Lung microvascular endothelial cell (primary cell): ENCODE data around the gene SRRM5. TPM values are rescaled to one million over a fixed set of nuclear protein-coding genes. Genes with fewer than 3 reads are reported as not detected.
"Not testable (repeated sequence)": the region's sequence is repeated elsewhere in the genome, so short reads cannot be mapped to it uniquely, and the experiment has no call there.

Experiments used
- DNase-seq, 2 donors: peaks; one replicate each; pipeline versions ENCODE4 v3.0.0 to v3.0.0-alpha.2; 2010; ENCODE audit warnings: low read depth in 2 of 2
- total RNA-seq: library from RNA; depleted of rRNA; stranded (reverse); fragments of >200 nt; gene quantifications from 2 replicates; pipeline ENCODE4 v1.2.1, GENCODE V29; 2014

SRRM5 gene
- total RNA-seq, 1 donor from 2014 or later = not detected

- no peak for DNase-seq
Observed at GRCh38 chr19:43612374-43612773, 486 bp downstream of the SRRM5 start.

GRCh38 chr19:43616306-43616705, 4.4 kb downstream of the SRRM5 start:
- no peak for DNase-seq

GRCh38 chr19:43616954-43617353, 5.1 kb downstream of the SRRM5 start:
- DNase-seq = no peak

DNA sequence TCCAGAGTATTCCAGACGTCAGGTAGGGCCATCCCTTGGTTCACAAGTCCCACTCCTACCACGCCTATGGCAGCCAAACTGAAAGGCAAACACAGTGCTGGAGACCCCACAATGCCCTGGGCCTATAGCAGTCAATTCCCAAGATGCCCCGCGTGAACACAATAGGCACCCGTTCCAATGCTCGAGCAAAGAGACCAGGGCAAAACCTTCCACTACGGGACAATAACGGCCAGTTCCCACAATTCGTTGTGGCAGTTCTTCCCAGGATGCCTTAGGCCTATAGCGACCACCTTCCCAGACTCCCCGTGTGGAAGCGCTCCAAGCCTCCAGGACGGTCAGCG, 7.0 kb downstream of the SRRM5 start:
- DNase-seq = peak; percentile 50 to 65

GRCh38 chr19:43619262-43620060, 7.6 kb downstream of the SRRM5 start, which contains the start of gene ZNF428:
ZNF428 (minus strand) TSS chr19:43619629; CDS start chr19:43614304, 5,325 bp downstream.
- peak; percentile 95 for DNase-seq

- no peak for DNase-seq
Observed at GRCh38 chr19:43620061-43621001, 8.4 kb downstream of the SRRM5 start.

- no peak for DNase-seq
Observed at GRCh38 chr19:43622070-43622469, 10.2 kb downstream of the SRRM5 start.

DNA sequence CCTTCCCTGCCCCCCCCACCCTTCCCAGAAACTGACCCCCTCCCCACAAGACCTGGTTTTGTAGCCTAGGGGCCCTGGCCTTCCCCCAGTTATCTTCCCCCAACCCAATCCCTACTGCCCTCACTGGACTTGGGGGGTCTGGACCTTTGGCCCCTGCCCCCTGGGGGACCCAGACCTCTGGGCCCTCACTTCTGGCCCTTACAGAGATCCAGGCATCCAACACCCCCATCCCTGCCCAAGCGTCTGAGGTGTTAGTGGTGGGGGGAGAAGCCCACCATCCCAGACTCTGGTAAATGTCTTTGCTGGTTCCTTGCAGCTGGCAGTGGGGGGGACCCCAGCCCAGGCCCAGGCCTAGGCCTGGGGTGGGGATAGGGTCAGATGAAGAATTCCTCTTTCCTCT, 11.1 kb downstream of the SRRM5 start:
- DNase-seq = no peak

DNA sequence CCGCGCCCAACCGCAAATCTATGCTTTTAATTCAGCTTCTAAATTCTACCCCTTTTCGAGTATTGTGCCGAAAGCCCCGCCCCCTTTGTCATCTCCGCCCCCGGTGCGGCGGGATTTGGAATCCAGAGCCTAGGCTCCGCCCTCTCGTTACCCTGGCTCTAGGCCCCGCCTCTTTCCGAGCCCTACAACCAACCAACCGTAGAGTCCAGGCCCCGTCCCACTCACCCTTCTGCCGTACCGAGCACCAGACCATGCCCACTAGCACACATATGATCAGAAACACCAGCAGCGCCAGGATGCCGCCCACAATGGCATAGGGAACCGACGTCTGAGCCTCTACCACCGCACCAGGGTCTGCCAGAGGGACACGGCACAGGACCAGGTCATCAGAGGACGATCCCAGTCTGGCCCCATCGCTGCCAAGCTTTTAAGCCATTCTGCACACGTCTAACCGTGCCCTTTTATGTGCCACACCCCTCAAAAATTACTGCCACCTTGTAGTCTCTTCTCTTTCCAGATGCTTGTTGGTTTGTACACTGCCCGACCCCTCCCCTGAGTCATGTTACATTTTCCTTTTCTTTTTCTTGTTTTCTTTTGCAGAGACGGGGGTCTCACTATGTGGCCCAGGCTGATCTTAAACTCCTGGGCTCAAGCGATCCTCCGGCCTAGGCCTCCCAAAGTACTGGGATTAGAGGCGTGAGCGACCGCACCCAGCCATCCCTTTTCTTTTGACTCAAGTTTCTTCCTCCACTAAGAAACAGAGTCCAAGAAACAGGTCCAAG, 12.2 kb downstream of the SRRM5 start:
- no peak for DNase-seq

DNA sequence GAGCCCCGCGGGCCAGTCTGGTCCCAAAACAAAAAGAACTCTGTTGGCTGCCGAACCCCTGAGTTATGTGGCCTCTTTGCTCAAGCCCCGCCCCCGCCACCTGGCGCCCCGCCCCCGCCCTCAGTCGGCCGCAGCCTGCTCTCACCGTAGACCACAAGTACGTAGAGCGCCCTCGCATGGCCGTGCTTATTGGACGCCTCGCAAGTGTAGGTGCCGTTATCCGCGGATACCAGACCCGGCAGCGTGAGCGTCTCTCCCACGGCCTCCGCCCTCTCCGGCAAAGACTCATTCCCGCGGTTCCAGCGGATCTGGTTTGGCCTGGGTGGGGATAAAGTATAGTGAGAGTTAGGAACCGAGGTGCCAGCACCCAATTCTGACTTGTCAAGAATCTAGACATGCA, 13.0 kb downstream of the SRRM5 start:
- DNase-seq = peak in 1 of 2 donors; percentile 27

DNA sequence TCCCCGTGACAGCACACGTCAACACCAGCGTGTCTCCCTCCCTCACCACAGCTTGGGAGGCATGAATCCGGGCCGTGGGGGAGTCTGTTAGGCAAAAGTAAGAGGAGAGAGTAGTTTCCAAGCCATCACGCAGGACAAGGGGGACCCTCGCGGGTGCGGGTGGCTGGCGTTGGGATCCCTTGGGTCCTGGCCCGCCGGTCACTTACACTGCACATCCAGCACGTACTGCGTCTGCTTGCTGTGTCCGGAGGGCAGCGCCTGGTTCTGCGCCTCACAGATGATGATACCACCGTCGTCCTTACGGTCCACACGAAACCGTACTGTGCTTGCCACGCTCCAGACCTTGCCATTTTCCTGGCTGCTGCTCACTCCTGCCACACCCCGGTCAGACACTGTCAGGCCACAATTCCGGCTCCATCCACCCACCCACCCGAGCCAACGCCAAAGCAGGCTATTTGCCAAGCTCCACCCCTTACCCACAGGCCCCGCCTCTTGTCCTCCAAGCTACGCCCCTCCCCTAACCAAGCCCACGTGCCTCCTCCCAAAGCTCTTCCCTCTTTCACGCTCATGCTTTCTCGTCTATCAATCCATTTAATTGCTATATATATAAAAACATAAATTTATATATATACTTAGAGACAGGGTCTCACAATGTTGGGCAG, 14.2 kb downstream of the SRRM5 start:
- peak in 1 of 2 donors; percentile 79 for DNase-seq

DNA sequence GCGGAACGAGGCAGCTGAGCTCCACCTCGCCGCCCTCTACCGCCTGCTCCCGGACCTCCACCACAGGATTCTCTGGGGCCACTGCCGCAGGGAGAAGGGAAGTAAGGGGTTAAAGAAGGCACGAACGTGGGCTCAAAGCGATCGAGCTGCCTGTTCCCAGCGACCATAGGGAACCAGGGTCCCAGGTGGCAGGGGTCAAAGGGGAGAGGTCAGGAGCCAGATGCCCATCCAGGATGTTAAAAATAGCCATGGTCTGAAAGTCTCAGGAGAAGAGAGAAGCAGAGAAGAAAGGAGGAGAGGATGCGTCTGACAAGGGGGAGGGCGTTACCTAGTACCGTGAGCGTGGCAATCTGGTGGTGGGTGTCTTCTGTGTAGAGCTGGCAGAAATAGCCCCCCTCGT, 14.9 kb downstream of the SRRM5 start:
- DNase-seq = no peak

DNA sequence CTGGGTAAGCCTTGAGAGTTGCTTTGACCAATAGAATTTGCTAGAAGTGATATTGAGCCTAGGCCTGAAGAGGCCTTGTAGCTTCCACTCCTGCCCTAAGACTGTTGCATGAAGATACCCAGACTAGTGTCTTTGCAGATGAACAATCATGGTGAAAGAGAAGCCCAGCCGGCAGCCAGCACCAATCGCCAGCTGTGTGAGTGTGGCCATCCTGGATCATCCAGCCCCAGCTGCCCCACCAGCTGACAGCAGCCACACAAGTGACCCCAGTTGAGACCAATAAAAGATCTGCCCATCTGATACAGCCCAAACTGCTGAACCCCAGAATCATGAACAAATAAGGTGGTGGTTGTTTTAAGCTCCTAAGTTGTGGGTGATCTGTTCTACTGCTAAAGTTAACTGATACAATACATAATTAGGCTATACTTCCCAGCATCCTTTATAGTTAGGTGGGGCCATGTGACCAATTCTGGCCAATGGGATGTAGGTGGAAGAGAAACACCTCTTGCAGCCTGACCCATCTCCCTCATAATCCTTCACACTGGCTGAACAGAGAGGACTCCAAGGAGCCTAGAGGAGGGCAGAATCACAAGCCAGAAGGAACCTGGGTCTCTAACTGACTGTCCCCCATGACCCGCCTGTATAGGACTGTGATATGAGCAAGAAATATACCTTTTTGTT, 16.9 kb downstream of the SRRM5 start:
- no peak for DNase-seq

DNA sequence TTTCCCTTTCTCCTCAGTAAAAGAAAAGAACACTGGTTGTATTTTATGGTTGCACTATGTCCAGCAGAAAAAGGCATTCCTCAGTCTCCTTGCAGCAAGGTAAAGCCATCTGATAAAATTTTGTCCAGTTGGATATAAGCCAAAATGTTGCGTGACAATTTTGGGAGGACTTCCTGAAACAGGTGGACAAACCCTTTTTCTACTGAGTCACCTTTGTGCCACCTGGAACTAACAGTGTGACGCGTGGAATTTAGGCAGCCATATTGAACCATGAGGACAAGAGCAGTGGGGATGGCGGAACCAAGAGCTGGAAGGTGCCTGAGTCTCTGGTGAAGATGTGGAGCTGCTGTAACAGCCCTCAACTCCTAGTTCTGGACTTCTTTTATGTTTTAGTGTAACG, 19.6 kb downstream of the SRRM5 start:
- DNase-seq = no peak

- no peak for DNase-seq
Observed at GRCh38 chr19:43633520-43633919, 21.6 kb downstream of the SRRM5 start.

DNA sequence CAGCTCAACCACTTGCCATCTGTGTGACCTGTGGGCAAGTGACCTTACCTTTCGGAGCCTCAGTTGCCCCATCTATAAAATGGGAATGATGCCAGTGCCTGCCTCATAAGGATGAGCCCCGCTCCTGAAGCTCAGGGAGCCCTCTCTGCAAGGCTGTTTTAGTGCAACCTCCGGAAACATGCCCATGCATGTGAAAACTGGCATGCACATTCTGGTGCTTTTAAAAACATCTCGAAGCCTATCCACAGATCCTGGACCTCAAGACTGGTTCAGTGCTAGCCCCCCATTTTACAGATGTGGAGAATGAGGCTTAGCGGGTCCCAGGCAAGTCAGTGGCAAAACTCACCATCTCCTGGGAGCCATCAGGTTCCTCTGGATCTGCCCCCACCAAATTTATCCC, 22.2 kb downstream of the SRRM5 start:
- no peak for DNase-seq

DNA sequence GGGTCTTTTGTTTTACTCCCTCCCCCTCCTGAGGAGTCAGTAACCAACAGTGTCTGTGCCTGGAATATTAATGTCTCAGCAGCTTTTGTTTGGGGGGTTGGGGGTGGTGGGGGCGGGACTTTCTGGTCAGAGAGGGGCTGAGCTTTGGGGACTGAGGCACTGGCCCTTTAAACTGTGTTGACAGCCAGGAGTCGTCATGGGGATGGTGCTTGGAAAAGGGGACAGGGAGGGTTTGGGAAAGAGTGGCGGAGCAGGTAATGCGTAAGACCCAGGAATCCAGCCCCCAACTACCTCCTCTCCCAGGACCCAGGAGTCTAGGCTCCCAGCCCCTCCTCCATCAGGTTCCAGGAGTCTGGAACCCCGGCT, 22.6 kb downstream of the SRRM5 start:
- DNase-seq = no peak

- DNase-seq = no peak
Observed at GRCh38 chr19:43634872-43635560, 23.1 kb downstream of the SRRM5 start.

DNA sequence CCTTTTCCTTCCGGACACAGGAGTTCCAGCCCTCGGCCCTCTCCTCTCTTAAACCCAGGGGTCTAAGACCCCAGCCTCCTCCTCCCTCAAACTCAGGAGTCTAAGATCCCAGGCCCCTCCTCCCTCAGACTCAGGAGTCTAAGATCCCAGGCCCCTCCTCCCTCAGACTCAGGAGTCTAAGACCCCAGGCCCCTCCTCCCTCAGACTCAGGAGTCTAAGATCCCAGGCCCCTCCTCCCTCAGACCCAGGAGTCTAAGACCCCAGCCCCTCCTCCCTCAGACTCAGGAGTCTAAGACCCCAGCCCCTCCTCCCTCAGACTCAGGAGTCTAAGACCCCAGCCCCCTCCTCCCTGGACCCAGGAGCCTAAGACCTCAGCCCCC, 23.7 kb downstream of the SRRM5 start:
- DNase-seq = not testable (repeated sequence)

DNA sequence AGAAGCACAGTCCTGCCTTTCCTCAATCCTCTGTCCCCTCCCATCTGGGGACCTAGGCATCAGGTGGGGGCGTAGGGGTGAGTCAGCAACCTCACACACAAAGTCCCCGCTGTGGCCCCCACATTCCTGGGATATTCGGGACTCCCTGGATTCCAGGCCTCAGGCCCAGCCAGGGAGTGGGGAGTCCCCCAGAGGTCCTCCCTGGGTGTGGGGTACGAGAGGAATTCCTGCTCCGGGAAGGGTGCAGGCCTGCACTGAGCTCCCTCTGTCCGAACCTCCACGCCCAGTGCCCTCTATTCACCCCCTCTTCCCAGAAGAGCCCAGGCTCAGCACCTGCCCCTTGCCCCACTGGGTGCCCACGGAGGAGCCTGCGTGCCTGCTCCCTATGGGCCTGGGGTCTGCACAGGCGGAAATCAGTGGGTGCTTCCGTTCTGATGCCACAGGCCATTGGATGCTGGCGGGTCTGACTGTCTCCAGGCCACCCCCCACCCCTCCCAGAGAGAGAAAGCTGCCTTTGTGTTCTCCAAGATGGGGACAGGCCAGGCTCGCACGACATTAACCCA, 24.3 kb downstream of the SRRM5 start:
- no peak for DNase-seq
